ENCODE results near the gene SPAG17. TPM values are rescaled to one million over a fixed set of nuclear protein-coding genes. Genes with fewer than 3 reads are reported as not detected.

SPAG17 gene
- total RNA-seq, result not detected

DNA sequence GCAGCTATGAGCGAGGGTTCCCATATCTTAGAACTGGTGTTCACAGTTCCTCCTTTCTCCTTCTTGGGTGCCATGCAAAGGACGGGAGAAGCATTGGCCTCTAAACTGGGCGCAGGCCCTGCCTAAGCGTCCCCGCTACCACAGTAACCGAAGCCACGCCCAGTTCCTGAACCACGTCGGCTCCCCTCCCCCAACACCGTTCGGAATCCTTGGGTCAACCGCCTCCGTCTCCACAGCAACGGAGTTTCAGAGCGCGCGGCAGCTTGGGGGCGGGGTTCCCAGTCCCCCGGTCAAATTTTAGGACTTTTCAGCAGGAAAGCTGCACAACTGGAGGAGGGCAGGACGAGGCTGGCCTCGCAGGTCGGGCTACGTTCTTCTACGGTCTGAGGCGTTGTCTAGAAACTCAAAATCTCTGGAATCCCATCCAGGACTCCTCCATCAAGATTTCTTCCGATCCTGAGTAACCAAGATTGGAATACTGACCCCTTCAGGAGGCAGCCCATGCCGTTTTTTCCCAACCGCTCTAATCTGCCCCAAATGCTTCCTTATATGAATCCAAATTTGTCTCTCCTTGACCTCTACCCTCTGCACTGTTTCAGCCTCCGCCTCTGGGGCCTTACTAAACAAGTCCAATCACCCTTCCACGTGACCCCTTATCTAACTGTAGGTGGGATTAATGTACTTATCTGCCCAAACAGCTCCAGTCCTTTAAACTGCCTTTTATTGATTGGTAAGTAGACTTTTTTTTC is at the start of gene SPAG17:
TSS of gene SPAG17 (minus strand) at position 145 of the 749 bp plus-strand sequence. CDS start at position 74, 71 bp downstream.
- Histone ChIP-seq H3K36me3 (no peaks in the 10 kb centered on the region), H3K27me3 (no peaks in the 10 kb centered on the region), H3K9me3 (peaks cover 0 to 3% (median 0%) of the 10 kb centered on the region in 4 donors), H3K4me3 (peak within 1 kb of the TSS in 2 of 4 donors; percentile 30 to 35), H3K4me1 (no peaks in the 10 kb centered on the region), H3K27ac (no peak within 1 kb of the TSS)
- peak in 2 of 3 donors; percentile 55 to 59 for DNase-seq
- no peak for TF ChIP-seq POLR2A (IDR thresholded peaks at IDR 0.05)

DNA sequence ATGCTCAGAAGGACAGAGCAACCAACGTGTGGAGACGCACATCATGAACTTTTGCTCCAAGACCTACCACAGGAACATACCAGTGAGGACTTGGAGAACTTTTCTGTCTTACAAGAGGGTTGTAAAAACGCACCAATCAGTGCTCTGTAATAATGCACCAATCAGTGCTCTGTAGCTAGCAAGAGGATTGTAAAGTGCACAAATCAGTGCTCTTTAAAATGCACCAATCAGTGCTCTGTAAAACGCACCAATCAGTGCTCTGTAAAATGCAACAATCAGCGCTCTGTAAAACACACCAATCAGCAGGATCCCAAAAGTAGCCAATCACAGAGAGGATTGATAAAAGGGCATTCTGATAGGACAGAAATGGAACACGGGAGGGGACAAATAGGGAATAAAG is 40.4 kb upstream of the SPAG17 start:
- no peaks in the 10 kb centered on the region for H3K36me3 ChIP-seq
- no peaks in the 10 kb centered on the region for H3K4me1 ChIP-seq
- H3K4me3 ChIP-seq, result no peak overlapping the region
- H3K9me3 ChIP-seq, result no peaks in the 10 kb centered on the region
- no peak for DNase-seq
- H3K27me3 ChIP-seq, result no peaks in the 10 kb centered on the region
- H3K27ac ChIP-seq, result no peak overlapping the region
- TF ChIP-seq, protein P1, sequence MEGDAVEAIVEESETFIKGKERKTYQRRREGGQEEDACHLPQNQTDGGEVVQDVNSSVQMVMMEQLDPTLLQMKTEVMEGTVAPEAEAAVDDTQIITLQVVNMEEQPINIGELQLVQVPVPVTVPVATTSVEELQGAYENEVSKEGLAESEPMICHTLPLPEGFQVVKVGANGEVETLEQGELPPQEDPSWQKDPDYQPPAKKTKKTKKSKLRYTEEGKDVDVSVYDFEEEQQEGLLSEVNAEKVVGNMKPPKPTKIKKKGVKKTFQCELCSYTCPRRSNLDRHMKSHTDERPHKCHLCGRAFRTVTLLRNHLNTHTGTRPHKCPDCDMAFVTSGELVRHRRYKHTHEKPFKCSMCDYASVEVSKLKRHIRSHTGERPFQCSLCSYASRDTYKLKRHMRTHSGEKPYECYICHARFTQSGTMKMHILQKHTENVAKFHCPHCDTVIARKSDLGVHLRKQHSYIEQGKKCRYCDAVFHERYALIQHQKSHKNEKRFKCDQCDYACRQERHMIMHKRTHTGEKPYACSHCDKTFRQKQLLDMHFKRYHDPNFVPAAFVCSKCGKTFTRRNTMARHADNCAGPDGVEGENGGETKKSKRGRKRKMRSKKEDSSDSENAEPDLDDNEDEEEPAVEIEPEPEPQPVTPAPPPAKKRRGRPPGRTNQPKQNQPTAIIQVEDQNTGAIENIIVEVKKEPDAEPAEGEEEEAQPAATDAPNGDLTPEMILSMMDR (IDR thresholded peaks at IDR 0.05), result no peak
- TF ChIP-seq POLR2A (IDR thresholded peaks at IDR 0.05), result no peak

DNA sequence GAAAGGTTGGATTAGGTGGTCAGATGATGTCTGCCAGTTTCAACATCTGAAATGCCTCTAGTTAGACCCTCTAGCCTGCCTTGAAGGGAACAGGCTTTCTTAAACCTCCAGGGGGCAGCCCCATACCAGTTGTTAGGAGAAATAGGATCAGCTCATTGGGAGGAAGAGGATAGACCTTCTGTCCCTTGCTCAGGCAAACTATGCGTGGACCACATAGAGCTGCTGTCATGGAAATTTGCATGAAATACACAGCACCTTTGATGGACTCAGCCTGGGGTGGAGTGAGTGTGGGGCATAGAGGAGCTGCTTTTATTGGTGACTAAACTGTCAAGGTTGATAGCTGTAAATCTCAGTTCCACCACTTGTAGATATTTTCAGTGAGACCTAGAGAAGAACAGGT is 38.4 kb upstream of the SPAG17 start:
- no peak for TF ChIP-seq POLR2A (IDR thresholded peaks at IDR 0.05)
- TF ChIP-seq, protein P1 (IDR thresholded peaks at IDR 0.05), result peak in 3 of 6 experiments; percentile 16 to 22 (median 21)
- no peak overlapping the region for H3K4me3 ChIP-seq
- no peak for DNase-seq

DNA sequence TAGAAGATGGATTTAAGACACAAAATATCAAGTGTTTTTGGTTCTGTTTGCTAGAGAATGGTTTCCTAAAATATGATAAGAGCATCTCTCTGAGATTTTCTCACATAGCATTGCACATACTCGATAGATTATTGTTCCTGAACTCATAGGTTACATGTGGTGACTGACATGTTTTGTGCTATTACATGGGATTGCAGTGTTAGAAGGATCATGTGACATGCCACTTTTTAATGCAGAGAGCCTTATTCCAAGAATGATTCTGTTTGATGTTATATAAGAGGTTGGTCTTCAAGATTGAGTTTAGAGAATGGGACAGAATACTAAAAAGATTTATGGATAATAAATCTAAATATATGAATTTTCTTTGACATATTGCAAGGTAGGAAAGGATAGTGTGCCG is 34.4 kb upstream of the SPAG17 start:
- H3K36me3 ChIP-seq, result no peaks in the 10 kb centered on the region
- H3K9me3 ChIP-seq, result no peaks in the 10 kb centered on the region
- no peak overlapping the region for H3K4me3 ChIP-seq
- TF ChIP-seq, protein P1 (IDR thresholded peaks at IDR 0.05), result no peak
- no peak for TF ChIP-seq POLR2A (IDR thresholded peaks at IDR 0.05)
- DNase-seq, result no peak
- H3K4me1 ChIP-seq, result no peaks in the 10 kb centered on the region
- no peak overlapping the region for H3K27ac ChIP-seq
- H3K27me3 ChIP-seq, result no peaks in the 10 kb centered on the region

More for the DNA sequence above, 38.4 kb upstream of the SPAG17 start:
- H3K27me3 ChIP-seq, result no peaks in the 10 kb centered on the region
- no peaks in the 10 kb centered on the region for H3K36me3 ChIP-seq
- no peak overlapping the region for H3K27ac ChIP-seq
- H3K4me1 ChIP-seq, result no peaks in the 10 kb centered on the region
- H3K9me3 ChIP-seq, result no peaks in the 10 kb centered on the region

DNA sequence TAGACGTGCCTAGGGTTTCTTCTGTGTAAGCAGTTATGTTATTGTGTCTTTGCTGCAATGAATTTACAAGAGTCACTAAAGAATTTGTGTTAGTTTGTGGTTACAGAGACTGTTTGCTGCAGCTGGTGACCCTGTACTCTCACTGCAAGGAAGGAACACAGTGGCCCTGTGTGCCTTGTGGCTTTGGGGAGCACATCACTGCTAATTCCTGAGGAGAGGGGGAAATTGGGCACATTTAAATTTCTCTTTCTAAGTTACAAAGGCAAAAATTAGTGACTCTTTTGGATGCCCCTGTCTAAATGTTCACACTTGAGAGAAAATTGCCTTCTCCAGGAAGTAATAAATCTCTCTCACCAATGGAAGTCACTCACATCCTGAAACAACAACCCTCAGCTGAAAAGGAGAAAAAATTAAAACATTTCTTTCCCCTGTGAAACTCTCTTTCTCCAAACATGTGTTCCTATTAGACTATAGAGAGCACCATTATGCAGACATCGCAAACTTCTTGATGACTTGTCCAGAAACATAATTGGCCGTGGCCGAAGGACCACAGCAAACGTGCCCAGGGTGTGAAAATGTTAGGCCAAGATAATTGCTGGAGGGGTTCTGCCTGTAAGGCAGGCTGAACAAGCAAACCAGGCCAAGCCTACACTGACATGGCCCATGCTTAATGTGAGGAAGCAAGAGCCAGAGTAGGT is 32.3 kb upstream of the SPAG17 start:
- no peak for DNase-seq
- TF ChIP-seq POLR2A (IDR thresholded peaks at IDR 0.05), result no peak
- TF ChIP-seq, protein P1 (IDR thresholded peaks at IDR 0.05), result no peak
- H3K4me1 ChIP-seq, result no peaks in the 10 kb centered on the region
- H3K36me3 ChIP-seq, result no peaks in the 10 kb centered on the region
- H3K4me3 ChIP-seq, result no peak overlapping the region
- H3K27me3 ChIP-seq, result no peaks in the 10 kb centered on the region
- no peak overlapping the region for H3K27ac ChIP-seq
- no peaks in the 10 kb centered on the region for H3K9me3 ChIP-seq

DNA sequence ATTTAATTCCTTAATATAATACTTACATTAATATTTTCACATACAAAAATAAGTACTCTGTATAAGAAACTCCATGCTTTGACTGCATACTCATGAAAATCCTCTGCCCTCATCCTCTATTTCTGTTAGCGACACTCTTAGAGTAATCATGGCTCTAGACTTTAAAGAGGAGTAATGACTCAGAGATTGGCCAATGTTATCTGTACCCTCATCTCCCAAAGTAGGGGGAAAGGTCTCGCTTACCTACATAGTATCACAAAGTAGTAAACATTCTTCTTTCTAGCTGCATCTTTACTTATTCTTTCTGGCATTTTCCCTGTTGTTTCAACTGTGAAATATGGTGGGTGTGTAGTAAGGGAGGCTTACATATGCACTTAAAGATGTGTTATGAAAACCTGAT is 29.8 kb upstream of the SPAG17 start:
- TF ChIP-seq POLR2A (IDR thresholded peaks at IDR 0.05), result no peak
- TF ChIP-seq, protein P1 (IDR thresholded peaks at IDR 0.05), result no peak
- Histone ChIP-seq H3K36me3 (no peaks in the 10 kb centered on the region), H3K9me3 (no peaks in the 10 kb centered on the region), H3K27me3 (no peaks in the 10 kb centered on the region), H3K4me3 (no peak overlapping the region), H3K27ac (no peak overlapping the region), H3K4me1 (no peaks in the 10 kb centered on the region)
- DNase-seq, result no peak

Measured in Peyer's patch (tissue), 4 donors.